HL-60 (cell line): Measurements from ENCODE around the gene FECH.

Source experiments
- CTCF ChIP-seq: IDR thresholded peaks from one replicate; pipeline ENCODE4 v1.5.1; 2011; ENCODE audit warnings: low read length, control low read depth, inconsistent platforms; ENCODE audit not compliant: insufficient read depth
- GABPA ChIP-seq: IDR thresholded peaks from 2 replicates; pipeline ENCODE4 v1.6.1; 2012; ENCODE audit warnings: low read depth
- POLR2AphosphoS5 ChIP-seq: IDR thresholded peaks from 2 replicates; pipeline ENCODE4 v1.6.1; 2012; ENCODE audit warnings: low read depth
- REST ChIP-seq: IDR thresholded peaks from 2 replicates; pipeline ENCODE4 v1.6.1; 2012; ENCODE audit warnings: low read depth; ENCODE audit not compliant: insufficient replicate concordance
- SPI1 ChIP-seq: IDR thresholded peaks from 2 replicates; pipeline ENCODE4 v1.6.1; 2012; ENCODE audit warnings: low read depth, mild to moderate bottlenecking, borderline replicate concordance

- no peak for TF ChIP-seq CTCF
- no peak for TF ChIP-seq GABPA
- no peak for TF ChIP-seq POLR2AphosphoS5
- TF ChIP-seq REST = no peak
- no peak for TF ChIP-seq SPI1
Observed at GRCh38 chr18:57576316-57576715, 10.2 kb downstream of the FECH start.
